T follicular helper cell (primary cell): ENCODE results near the gene MYL3.

Source experiments
- DNase-seq: peaks from one replicate; pipeline ENCODE4 v3.0.0-alpha.2; 2020; ENCODE audit warnings: low read depth

The MYL3 gene

GRCh38 chr3:46865031-46865507, 1.8 kb upstream of the MYL3 start:
- DNase-seq, result no peak

GRCh38 chr3:46864061-46864881, 1.0 kb upstream of the MYL3 start:
- no peak for DNase-seq

GRCh38 chr3:46862369-46863025, 747 bp downstream of the MYL3 start:
- no peak for DNase-seq

- no peak for DNase-seq
These were observed 1.5 kb downstream of the MYL3 start for GRCh38 chr3:46861605-46862368.

- DNase-seq, result no peak
These were observed 2.2 kb downstream of the MYL3 start for GRCh38 chr3:46860810-46861604.

- DNase-seq, result no peak
These were observed 3.0 kb downstream of the MYL3 start for GRCh38 chr3:46860017-46860809.

- no peak for DNase-seq
These were observed 4.1 kb downstream of the MYL3 start for GRCh38 chr3:46859001-46859710.

GRCh38 chr3:46858456-46858855, 4.8 kb downstream of the MYL3 start:
- no peak for DNase-seq

GRCh38 chr3:46857485-46858341, 5.5 kb downstream of the MYL3 start:
- DNase-seq, result no peak

GRCh38 chr3:46856576-46857471, 6.4 kb downstream of the MYL3 start:
- no peak for DNase-seq

GRCh38 chr3:46854555-46854991, 8.7 kb downstream of the MYL3 start:
- no peak for DNase-seq

GRCh38 chr3:46853441-46854415, 9.5 kb downstream of the MYL3 start:
- no peak for DNase-seq

- DNase-seq, result no peak
These were observed 10.3 kb downstream of the MYL3 start for GRCh38 chr3:46852839-46853355.

- no peak for DNase-seq
These were observed 10.9 kb downstream of the MYL3 start for GRCh38 chr3:46852334-46852720.

GRCh38 chr3:46851364-46852333, 11.6 kb downstream of the MYL3 start:
- DNase-seq, result no peak

- no peak for DNase-seq
These were observed 12.8 kb downstream of the MYL3 start for GRCh38 chr3:46850468-46850779.
